Activated effector memory CD4-positive, alpha-beta T cell treated with anti-CD3 and anti-CD28 coated beads, Interleukin-2, amount 50 U/mL, for 16 hours (primary cell): ENCODE measurements around the gene CABLES2.

ENCODE experiments used
- DNase-seq: peaks from one replicate; pipeline ENCODE4 v3.0.0-alpha.2; 2020

CABLES2 gene

DNA sequence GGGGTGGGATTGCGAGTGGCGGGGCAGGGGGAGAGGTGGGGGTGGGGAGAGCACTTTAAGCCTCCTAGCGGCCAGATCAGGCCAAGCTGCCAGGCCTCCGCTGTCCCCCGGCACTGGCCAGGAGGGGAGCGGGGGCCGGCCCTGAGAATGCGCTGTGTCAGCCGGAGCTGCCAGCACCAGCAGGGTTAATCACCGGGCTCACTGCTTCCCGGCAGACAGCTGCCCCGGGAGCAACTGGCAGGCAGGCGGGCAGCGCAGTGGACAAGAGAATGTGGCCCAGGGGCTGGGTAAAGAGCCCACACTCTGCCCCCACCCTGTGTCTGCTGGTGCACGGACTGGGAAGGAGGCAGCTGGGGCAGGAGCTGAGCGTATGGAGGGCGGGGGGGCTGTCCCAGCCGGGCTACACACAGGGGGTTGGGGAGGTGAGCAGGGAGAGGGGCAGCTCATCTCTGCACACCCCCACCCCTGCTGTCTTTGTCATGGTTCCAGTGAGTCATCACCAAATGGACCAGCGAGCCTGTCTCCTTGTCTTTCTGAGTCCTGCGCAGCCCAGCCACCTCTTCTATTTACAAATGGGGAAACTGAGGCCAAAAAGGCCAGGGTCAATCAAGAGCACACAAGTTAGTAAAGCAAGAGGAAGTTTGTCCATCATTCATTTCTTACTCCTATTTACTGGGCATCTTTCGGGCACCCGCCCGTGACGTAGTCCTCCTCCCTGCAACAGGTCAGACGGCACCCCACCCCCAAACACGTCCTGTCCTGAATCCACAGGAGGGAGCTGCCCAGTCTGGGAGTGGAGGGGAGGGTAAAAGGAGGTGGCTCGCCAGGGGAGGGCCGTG, 37.9 kb downstream of the CABLES2 start:
- DNase-seq: no peak

DNA sequence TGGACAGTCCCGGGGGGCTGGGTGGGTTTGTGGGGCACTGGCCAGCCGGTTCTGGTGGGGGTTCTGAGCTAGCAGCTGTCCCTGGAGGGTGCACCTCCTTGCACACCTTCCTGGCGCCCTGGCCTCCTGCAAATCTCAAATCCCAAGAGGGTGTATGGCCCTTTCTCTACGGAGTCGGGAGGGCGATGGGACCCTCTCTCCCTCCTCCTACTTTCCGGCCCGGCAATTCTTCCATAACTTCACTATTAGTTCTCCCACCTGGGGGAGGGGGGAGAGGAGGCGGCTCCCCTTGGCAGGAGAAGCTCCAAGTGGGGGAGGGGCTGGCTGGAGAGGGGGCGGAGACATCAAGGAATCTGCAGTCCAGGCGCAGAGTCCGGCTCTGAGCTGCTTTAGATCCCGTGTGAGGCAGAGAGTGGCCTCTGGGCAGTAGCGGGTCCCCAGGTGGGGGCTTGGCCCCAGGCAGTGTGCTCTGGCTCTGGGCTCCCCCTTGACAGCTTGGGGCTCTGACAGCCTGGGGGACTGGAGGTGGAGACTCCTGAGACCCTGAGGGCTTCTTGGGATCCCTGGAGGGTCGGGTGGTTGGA, 38.6 kb downstream of the CABLES2 start:
- no peak for DNase-seq

DNA sequence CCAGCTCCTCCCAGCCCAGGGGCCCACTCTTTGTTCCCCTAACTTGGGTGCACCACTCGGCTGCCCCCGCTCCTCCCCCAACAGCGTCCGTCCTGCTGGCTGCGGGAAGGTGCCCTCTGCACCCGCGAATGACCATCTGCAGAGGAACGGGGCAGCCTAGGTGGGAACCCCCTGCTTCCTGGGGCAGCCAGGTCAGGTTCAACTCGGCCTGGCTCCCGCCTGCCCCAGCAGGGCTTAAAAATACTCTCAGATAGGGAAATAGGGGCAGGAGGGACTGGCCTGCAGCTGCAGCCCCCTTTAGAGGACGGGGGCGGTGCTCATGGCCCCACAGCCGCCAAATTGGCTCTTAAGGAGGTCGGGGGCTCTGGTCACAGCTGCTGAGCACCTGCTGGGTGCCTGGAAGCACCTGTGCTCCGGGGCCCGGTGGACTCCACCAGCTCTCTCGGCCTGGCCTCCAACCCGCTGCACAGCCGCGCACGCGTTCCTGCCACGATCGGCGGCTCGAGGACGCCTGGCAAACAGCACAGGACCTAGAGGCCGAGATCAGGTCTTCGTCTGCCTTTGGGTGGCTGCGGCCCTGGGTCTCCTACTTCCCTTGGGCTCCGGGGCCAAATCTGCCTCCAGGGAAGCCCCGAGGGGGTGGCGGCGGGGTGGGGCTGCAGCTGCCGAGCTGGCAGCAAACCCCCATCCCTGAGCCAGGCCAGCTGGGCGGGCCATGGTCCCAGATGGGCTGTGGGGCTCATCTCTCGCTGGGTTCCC, 39.3 kb downstream of the CABLES2 start:
- DNase-seq: no peak

DNA sequence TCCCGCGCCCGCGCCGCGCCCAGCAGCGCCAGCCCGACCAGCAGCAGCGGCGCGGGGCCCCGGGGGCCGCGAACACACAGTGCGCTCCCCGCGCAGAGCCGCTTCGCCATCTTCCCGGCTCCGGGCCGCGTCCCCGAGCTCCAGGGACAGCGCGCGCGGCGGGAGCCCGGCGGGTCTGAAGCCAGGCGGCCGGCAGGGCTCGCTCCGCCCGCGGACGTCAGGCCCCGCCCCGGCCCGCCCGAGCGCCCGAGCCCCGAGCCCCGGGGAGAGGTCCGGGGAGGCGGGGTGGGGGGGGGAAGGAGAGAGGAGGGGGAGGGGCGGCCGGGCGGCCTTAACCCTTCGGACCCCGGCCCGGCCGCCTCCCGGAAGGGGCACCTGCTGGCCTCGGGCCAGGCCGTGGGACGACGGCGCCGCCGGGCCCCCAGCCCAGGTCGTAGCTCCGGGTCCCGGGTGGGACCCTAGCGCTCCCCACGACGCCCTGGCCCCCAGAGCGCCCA, 39.9 kb downstream of the CABLES2 start, which contains the start of gene LAMA5:
LAMA5 (minus strand) TSS at position 177 of the 497 bp plus-strand sequence; CDS start at position 110, 67 bp downstream.
- no peak for DNase-seq

DNA sequence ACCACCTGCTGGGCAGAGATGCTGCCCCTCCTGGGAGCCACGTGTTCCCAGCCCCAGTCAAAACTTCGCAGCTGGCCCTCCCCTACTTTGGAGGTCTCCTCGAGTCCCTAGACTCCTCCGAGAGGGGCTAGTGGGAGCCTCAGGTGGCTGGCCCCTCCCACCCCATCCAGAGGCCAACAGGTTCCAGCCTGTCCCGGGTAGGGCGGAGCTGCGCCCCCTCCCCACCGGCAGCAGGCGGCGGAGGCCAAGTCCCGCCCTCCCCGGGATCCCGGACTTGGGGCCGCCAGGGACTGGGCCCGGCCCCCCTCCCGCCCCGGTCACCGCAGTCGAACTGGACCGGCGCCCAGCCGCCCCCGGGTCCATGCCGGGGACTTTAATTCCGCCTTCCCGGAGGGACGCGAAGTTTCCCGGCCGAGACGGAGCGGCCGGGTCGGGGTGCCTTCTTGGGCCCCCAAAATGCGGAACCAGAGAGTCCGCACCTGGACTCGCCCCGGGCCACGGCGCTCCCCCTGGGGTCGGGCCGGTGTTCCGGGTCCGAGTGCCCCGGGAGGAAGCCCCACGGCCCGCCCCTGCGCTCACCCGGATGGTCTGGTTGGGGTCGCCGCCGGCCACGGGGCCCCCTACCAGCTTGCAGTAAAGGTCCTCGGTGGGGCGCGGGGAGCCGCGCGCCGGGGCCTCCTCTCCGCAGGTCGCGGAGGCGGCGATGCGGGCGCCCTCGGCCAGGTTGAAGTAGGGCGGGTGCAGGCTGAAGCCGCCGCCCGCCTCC, 40.5 kb downstream of the CABLES2 start:
- DNase-seq: no peak

DNA sequence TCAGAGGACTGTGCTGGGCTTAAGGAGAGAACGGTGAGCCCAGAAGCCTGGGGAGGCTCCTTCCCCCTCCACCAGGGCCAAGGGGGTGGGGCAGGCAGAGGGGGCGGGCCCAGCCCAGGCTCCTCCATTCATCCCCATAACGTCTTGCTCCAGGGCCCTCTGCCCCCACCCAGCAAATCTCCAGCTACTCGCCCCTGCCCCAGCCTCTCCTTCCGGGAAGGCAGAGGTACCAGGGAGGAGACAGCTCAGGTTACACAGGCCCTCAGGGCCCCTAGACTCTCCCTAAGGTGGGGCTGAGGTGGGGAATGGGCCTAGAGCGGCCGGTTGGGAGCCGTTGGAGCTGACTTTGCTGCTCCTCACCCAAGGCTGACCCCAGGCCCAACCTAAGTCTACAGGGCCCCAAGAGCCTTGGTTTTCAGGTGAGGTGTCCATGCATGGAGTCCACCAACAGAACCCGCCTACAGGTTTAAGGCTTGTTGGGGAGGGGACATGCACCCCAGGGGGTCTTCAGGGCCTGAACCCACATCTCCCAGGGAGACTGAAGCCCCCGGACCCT, 41.2 kb downstream of the CABLES2 start:
- DNase-seq: no peak

DNA sequence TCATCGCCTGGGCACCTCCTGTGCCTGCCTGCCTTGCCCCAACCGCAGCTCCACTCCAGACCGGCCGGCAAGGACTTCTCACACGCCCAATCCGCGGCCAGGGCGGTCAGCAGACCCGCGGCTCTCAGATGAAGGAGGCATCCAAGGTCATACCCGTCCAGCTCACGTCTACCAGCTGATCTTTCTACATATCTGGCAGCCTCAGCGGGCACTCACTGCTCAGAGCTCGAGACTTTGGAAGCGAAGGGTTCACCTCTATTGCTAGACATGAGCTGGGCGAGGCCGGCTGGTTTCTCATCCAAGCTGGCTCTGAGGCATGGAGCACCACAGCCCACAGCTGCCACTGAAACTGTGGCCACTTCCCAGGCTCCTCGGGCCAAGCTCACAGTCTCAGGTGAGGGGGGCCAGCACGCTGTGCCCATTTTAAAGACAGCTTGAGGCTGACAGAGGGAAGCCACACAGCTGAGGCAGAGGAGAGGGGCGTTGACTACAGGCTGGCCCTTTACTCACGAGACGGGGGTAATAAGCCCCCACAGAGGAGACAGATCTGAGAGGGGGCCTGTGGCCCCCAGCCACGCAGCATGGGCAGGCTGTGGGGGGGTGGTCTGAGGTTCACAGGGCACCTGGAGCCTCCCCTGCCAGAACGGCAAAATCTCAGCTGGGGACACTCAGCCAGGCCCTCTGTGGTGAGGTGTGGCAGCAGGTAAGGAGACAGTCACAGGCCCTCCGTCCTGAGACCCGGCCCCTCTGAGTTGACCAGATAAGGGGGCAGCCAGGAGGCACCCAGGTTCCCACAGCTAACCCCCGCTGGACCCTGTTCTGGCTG, 42.0 kb downstream of the CABLES2 start:
- no peak for DNase-seq

DNA sequence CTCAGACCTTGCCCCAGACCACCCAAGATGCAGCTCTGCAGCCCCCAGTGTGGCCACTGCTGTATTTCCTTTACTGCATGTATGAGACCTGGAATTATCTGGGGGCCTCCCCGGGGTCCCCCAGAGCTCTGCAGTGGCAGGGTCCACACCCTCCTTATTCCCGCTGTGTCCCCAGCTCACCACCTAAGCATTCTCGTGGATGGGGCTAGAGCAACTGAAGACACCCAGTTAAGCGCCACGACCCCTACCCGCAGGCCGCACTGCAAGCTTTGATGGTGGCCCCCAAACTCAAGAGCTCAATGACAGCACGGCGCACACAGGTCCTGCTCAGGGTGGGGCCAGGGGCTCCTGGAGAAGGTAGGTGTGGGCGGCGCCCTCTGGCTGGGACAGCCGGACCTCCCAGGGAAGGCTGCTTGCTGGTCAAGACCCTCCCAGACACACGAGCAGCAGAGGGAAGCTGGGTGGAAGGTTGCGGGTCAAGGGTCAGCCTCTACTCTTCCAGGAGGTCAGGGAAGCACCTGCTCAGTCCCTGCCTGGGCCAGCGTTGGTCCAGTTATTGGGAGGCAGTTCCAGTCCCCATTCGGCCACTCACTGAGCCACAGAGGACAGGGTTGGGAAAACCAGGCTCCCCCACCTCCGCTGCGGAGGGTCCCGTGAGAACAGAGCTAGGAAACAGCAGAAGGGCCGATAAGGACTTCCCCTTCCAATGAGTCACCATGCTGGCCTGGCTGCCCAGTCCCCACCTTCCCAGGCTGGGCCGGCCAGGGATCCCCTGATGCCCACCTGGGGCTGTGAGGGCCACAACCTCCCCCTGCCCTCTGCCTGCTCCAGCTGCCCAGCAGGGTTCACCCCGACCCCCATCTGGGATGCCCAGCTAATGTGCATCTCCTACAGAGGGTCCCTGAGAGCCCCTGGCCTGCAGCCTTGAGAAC, 42.9 kb downstream of the CABLES2 start:
- DNase-seq: no peak

DNA sequence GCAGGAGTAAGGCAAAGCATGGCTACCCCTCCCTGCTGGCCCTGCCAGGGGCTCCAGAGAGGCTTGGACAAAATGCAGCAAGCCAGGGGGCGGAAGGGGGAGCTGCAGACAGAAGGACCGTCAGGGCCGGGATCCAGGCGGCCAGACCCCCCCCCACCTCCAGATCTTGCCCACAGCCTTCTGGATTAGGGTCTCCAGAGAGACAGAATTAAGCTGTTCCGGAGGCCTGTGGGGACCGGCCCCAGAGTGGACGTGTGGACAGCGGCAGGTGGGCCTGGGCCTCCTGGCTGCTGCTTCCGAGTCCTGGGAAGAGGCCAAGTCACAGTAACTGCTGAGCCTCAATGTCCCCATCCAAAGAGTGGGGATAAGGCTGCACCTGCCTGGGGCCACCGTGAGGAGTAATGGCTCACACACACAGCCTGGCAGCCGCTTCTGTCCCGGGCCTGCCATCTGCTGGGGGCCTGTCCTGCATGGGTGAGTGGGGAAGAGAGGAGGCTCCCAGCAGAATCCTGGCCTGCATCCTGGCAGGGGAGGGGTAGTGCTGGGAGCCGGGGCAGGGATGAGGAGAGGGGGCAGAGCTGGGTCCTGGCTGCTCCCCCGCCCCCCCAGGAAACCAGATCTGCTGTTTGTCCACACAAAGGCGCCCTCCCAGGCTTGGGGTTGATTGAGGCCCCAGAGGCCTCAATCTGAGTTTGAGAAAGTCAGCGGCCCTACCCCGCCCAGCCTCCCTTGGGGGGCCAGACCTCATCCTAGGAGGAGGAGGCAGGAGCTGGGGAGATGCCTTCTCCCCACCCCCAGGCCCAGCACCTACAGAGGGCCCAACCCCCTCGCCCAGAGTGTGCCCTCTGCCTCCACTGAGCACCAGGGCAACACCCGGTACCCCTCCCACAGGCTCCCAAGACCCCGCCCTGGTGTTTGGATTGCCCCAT, 43.8 kb downstream of the CABLES2 start:
- DNase-seq: no peak

DNA sequence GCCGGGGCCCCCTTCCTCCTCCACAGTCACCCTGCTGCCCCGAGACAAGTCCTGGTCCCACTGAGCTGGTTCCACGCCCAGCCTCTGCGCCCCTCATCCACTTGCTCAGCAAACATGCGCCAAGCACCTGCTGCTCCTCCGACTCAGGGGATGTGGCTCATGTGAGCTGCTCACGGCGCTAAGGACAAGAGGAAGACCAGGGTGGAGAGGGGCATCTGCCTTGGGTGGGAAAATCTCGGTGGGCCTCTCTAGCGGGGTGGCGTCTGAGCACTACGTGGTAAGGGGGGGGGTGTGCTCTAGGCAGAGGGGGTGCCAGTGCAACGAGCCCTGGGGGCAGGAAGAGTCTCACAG, 44.5 kb downstream of the CABLES2 start:
- no peak for DNase-seq

DNA sequence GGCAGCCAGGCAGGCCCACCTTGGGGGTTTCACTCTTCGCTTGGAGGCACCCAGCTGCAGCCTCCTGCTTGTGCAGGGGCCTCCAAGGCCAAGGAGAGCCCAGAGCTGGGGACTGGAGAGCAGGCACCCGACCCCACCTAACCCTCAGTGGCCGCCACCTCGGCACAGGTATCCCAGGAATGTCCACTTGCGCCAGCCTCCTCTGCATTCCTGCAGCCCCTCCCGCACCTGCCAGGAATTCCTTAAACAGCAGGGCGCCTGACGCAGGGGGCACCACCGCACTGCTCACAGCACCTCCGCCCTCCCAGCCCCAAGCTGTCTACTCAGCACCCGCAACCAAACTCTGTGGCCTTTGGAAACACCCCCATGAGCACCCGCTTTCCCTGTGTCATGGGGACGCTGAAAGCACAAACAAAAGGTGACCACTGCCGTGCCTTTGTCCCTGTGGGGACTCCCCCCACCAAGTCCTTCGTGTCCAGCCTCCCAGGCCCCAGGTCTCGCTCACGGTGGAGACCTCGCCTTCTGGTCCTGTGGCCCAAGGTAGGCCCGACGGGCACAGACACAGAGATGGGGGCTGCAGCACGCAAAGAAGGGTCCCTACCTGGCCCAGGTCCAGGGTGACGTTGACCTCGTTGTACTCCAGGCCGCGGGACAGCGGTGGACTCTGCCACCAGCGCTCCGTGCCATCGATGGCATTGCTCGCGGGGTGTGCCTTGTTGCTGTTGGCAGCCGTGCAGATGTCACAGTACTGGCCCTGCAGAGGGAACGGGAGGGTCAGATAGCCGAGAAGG, 45.1 kb downstream of the CABLES2 start:
- no peak for DNase-seq

DNA sequence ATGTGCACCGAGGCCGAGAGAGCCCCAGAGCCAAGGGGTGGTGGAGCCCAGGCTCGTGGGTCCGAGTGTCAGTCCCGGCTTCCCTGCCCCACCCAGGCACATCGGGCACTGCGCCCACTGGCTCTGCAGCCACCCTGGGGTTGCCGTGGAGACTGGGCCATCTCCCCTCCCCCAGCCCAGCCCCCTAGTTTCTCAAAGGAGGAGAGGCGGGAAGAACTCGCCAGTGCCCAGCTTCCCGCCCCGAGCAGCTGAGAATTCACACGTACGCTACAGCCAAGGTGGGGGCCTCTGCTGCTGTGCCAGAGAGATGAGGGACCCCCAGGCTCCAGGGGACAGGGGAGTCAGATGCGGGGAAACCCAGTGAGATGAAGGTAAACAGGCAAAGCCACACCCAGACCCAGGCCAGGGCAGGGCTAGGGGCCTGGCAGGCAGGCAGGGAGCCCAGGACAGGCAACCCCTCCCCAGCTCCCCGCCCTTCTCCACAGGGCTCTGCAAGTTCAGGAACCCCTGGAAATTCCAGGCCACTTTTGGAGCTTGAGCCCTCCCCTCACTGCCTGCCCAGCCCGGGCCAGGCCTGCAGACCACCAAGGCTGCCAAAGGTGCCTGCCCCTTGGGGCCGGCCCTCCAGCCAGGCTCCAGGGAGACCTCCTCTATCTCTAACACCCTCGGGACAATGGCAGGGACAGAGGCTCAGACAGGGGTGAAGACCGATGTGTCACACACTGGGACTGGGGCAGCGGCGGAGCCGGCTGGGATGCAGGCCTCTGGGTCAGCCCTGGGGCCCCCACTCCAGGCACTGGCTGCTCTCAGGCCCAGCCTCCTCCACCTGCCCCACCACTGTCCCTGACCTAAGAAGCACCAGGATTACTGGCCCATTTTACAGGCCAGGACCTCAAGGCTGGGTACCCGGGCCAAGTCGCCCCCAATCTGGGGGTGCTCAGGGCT, 46.0 kb downstream of the CABLES2 start:
- DNase-seq: no peak

DNA sequence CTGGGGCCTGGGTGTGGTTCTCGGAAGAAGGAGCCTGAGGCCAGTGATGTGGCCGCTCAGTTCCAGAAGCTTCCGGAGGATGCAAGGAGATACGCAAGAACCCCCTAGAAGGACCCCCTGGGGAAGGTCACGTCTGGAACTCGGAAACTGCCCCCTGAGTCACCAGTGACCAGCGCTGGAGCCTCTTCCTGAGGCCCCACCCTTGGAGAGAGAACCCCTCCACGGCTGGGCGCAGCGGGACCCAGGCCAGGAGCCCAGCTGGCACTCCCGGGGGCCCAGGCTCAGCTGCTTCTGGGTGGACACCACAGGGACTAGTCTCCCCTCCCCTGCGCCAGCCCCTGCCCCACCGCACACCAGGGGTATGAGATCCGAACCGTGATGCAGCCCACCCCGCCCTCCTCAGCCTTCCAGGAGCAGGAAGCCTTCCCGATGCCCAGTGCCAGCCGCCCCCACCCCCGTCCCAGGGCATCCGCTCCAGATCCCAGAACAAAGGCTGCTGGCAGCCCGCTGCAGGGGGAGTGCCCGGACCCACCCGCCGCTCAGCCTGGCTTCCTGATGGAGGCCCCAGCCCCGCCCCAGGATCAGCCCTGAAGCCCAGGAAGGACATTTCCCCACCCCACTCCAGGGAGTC, 47.5 kb downstream of the CABLES2 start:
- DNase-seq: no peak

DNA sequence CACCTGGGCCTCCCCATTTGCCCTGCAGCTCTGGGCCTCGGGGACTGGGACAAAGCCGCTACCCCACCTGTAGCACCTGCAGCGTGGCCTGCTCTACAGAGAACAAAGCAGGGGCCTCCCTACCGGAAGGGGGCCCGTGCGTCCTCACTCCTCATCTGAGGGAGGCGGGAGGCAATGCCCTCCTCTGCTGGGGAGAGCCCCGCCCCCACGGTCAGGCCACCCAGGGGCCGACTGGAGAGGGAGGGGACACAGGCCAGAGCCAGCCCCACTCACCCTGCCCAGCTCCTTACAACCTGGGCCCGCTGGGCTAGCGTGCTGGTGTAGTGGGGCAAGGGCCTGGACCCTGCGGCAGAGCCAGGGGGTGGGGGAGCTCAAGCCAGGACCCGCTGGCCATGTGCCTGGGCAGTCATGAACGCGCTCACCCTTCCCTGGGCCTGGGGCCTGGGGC, 48.0 kb downstream of the CABLES2 start:
- no peak for DNase-seq

DNA sequence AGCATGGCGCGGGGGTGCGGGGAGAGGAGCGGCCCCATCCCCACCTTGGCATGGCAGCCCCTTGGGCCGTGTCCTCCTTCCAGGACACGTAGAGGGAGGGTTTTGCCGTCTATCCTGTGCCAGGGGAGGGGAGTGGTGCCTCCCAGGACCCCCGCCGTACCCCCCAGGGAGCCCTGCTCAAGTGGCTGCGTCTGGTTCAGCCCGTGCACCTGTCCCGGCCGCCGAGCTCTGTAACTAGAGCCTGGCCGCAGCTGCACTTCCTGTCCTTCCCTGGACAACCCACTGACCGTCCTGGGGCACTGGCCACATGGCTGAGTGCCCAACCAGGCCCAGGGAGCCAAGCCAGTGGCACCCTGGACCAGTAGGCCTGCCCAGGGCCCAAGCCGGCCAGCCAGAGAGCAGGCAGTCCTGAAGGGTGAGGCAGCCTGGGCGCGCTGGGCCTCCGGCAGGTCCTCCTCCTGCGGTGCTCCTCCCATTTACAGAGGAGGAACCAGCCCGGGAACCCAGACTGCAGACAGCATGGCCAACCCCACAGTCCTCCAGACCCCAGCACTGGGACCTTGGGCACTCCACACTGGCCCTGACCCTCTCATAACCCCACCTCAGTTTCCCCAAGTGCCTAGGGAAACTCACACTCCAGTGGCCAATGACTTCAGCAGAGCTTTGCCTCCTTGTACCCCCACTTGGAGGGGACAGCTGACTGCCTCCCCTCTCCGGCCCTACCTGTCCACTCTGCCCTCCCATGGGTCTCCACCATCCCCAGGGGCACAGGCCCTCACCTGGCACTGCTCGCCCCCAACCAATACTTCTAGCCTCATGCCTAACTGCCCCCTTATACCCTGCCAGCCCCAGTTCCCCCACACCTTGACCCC, 48.7 kb downstream of the CABLES2 start:
- DNase-seq: no peak

DNA sequence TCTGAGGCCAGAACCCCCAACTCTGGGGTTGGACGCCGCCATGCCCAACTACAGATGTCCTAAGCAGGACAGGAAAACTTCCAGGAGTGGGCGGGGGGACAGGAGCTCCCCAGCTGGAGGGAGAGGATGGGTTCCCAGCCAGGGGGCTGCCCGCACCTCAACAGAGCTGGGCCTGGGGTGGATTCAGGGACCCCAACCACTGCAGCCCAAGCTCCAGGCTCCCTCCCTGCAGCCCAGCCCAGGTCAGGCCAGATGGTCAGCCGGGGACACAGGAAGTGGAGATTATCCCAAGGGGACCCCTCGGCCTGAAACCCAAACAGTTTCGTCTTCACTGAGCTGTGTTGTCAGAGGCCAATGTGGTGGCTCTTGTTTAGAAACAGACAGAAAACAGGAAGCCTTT, 49.4 kb downstream of the CABLES2 start:
- no peak for DNase-seq
